HL-60 (cell line): Measurements from ENCODE around the gene TRUB1.
"Not testable (repeated sequence)": the region's sequence is repeated elsewhere in the genome, so short reads cannot be mapped to it uniquely, and the experiment has no call there.

Experiments used
- DNase-seq, 2 experiments: peaks; one replicate each; pipeline ENCODE4 v3.0.0-alpha.2; 2010 to 2020; ENCODE audit warnings: low read depth in 1 of 2, low spot score in 1 of 2
- H3K27ac ChIP-seq: fragments of 250-450 bp; sonication (Bioruptor Pico); replicated peaks from 2 replicates; pipeline ENCODE4 v1.5.1; 2020; ENCODE audit warnings: mild to moderate bottlenecking, moderate library complexity
- H3K27me3 ChIP-seq: fragments of 250-450 bp; sonication (Bioruptor Pico); 2 replicates; pipeline ENCODE4 v1.5.1; 2021; ENCODE audit warnings: mild to moderate bottlenecking, moderate library complexity; ENCODE audit not compliant: insufficient read depth, poor library complexity, severe bottlenecking
- H3K4me3 ChIP-seq: replicated peaks from 2 replicates; pipeline ENCODE4 v1.5.1; 2011; ENCODE audit warnings: mild to moderate bottlenecking, control low read depth, low read length; ENCODE audit not compliant: insufficient read depth
- GABPA ChIP-seq: IDR thresholded peaks from 2 replicates; pipeline ENCODE4 v1.6.1; 2012; ENCODE audit warnings: low read depth
- POLR2AphosphoS5 ChIP-seq: IDR thresholded peaks from 2 replicates; pipeline ENCODE4 v1.6.1; 2012; ENCODE audit warnings: low read depth
- SPI1 ChIP-seq: IDR thresholded peaks from 2 replicates; pipeline ENCODE4 v1.6.1; 2012; ENCODE audit warnings: low read depth, mild to moderate bottlenecking, borderline replicate concordance
- long read RNA-seq: library from polyadenylated mRNA; unstranded; transcript quantifications from one replicate; pipeline ENCODE4 v2.0.0, GENCODE V29; 2020
- TF ChIP-seq, protein P1 (sequence below): IDR thresholded peaks from one replicate; pipeline ENCODE4 v1.5.1; 2011; ENCODE audit warnings: low read length, control low read depth, inconsistent platforms; ENCODE audit not compliant: insufficient read depth
- TF ChIP-seq, protein P2 (sequence below): IDR thresholded peaks from 2 replicates; pipeline ENCODE4 v1.6.1; 2012; ENCODE audit warnings: low read depth; ENCODE audit not compliant: insufficient replicate concordance

The TRUB1 gene
- long read RNA-seq, transcript TRUB1-201 (8 exons, 3,408 nt): major isoform, 129 of 143 reads
- long read RNA-seq, partial matches to known transcripts: 3 of 143 reads
- long read RNA-seq, other reads (novel, unspliced or antisense): 9 of 143 reads

DNA sequence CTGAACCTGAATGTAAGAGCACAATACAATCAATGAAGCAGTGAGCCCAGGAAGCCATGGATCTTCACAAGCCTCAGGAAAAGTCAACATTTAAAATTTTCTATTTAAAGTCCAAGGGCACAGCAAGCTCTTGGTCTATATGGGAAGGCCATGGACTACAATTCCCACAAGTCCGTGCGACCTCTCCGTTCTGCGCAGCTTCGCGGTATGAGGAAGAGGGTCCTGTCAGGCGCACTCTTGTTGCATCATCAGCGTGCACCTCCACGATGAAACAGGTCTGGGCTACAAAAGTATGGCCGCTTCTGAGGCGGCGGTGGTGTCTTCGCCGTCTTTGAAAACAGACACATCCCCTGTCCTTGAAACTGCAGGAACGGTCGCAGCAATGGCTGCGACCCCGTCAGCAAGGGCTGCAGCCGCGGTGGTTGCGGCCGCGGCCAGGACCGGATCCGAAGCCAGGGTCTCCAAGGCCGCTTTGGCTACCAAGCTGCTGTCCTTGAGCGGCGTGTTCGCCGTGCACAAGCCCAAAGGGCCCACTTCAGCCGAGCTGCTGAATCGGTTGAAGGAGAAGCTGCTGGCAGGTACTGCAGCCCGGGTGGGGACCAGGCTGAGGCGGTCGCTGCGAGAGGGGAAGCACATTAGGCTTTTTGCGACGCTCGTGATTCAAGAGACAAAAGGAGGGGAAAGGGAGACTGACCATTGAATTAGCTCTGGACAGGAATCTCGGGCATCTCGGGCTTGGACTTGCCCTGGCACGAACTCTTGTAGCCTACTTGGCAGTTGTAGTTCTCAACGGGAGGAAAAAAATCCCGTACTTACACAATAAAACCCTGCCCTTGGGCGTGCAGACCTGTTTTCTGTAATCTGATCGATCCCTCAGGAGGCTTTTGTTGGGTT lies at the start of gene TRUB1:
TSS of gene TRUB1 (plus strand) at position 234 of the 894 bp plus-strand sequence. CDS start at position 293, 59 bp downstream.
- H3K27me3 ChIP-seq: no peaks in the 10 kb centered on the region
- H3K27ac ChIP-seq: peak within 1 kb of the TSS; percentile 90
- peak within 1 kb of the TSS; percentile 92 for H3K4me3 ChIP-seq
- DNase-seq: peak; percentile 91 to 96
- peak; percentile 77; the same call in 1 of the 2 replicates for TF ChIP-seq POLR2AphosphoS5
- no peak for TF ChIP-seq GABPA
- TF ChIP-seq, protein P1, sequence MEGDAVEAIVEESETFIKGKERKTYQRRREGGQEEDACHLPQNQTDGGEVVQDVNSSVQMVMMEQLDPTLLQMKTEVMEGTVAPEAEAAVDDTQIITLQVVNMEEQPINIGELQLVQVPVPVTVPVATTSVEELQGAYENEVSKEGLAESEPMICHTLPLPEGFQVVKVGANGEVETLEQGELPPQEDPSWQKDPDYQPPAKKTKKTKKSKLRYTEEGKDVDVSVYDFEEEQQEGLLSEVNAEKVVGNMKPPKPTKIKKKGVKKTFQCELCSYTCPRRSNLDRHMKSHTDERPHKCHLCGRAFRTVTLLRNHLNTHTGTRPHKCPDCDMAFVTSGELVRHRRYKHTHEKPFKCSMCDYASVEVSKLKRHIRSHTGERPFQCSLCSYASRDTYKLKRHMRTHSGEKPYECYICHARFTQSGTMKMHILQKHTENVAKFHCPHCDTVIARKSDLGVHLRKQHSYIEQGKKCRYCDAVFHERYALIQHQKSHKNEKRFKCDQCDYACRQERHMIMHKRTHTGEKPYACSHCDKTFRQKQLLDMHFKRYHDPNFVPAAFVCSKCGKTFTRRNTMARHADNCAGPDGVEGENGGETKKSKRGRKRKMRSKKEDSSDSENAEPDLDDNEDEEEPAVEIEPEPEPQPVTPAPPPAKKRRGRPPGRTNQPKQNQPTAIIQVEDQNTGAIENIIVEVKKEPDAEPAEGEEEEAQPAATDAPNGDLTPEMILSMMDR: no peak
- TF ChIP-seq, protein P2, sequence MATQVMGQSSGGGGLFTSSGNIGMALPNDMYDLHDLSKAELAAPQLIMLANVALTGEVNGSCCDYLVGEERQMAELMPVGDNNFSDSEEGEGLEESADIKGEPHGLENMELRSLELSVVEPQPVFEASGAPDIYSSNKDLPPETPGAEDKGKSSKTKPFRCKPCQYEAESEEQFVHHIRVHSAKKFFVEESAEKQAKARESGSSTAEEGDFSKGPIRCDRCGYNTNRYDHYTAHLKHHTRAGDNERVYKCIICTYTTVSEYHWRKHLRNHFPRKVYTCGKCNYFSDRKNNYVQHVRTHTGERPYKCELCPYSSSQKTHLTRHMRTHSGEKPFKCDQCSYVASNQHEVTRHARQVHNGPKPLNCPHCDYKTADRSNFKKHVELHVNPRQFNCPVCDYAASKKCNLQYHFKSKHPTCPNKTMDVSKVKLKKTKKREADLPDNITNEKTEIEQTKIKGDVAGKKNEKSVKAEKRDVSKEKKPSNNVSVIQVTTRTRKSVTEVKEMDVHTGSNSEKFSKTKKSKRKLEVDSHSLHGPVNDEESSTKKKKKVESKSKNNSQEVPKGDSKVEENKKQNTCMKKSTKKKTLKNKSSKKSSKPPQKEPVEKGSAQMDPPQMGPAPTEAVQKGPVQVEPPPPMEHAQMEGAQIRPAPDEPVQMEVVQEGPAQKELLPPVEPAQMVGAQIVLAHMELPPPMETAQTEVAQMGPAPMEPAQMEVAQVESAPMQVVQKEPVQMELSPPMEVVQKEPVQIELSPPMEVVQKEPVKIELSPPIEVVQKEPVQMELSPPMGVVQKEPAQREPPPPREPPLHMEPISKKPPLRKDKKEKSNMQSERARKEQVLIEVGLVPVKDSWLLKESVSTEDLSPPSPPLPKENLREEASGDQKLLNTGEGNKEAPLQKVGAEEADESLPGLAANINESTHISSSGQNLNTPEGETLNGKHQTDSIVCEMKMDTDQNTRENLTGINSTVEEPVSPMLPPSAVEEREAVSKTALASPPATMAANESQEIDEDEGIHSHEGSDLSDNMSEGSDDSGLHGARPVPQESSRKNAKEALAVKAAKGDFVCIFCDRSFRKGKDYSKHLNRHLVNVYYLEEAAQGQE: peak; percentile 82
- TF ChIP-seq SPI1: peak; percentile 66; the same call in 1 of the 2 replicates

DNA sequence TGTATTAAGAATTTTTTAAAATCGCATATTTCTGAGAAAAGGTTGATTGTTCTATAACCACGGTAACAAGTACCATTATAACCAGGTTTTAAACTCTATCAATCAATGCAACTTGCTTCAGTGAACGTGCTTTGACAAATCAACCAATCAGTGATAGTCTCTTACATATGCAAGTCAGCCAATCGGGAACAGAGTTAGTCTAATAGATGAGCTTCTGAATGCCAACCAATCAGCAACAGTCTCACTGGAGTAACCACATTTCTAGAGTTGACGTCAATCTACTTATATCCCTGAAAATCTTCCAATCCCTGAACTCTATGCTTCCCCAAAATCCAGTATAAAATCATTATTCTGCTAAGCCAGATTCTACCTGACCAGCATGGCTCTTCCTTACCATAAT lies 44.7 kb upstream of the TRUB1 start:
- DNase-seq: no peak
- Histone ChIP-seq H3K27ac (no peak overlapping the region), H3K4me3 (no peak overlapping the region), H3K27me3 (no peaks in the 10 kb centered on the region)
- TF ChIP-seq GABPA (no peak), POLR2AphosphoS5 (no peak), SPI1 (no peak)
- TF ChIP-seq, protein P2: no peak
- TF ChIP-seq, protein P1: no peak

DNA sequence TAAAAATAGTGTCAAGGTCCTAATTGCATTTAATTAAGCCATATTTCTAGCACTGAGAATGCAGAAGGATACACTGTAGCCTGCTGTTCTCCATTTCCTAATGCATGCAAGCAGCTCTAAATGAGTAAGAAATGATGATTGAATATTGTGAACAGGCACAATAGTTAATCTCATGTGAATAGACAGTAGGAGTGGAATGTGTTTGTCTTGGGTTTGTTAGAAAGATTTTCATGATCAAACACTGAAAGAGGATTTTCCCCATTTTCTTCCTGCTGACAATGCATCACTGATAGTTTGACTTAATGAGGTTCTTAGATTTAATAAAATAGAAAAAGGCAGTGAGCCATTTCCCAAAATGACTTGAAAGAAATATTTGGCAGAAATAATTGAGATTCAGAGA lies 43.1 kb upstream of the TRUB1 start:
- TF ChIP-seq, protein P2: no peak
- TF ChIP-seq, protein P1: no peak
- no peak for TF ChIP-seq POLR2AphosphoS5
- no peak for TF ChIP-seq GABPA
- no peak for TF ChIP-seq SPI1
- DNase-seq: no peak
- H3K4me3 ChIP-seq: no peak overlapping the region

DNA sequence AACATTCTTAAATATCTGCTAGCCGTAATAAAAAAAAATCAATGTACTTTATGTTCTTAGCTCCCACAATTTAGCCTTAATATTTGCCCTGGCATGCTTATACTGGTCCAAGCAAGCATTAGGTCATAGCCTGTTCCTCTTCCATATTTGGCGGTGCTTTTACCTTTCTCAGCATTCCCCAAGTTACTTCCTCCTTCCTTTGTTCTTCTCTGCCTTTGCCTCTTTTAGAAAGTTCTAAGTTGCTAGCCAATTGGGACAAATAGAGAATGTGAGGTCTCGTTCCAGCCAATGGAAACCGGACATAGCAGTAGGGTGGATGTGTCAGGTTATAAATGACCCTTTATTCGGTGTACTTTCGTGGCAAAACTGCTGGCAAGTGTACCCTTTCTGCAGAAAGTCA lies 41.0 kb upstream of the TRUB1 start:
- not testable (repeated sequence) for H3K27me3 ChIP-seq, H3K4me3 ChIP-seq, DNase-seq, H3K27ac ChIP-seq

More for the DNA sequence above, 43.1 kb upstream of the TRUB1 start:
- no peak overlapping the region for H3K27ac ChIP-seq
- H3K27me3 ChIP-seq: no peaks in the 10 kb centered on the region
